GM19043 (cell line): Measurements from ENCODE around the gene SERPINA1.

Experiments
- ATAC-seq: cut with Tn5 transposase; IDR thresholded peaks from one replicate; pipeline ENCODE4 v1.9.1; 2021; ENCODE audit warnings: low read depth; ENCODE audit not compliant: unreplicated experiment

The SERPINA1 gene

GRCh38 chr14:94385553-94386057, 2.8 kb downstream of the SERPINA1 start:
- no peak for ATAC-seq

- no peak for ATAC-seq
Measured at GRCh38 chr14:94384342-94384741, 4.1 kb downstream of the SERPINA1 start.

DNA sequence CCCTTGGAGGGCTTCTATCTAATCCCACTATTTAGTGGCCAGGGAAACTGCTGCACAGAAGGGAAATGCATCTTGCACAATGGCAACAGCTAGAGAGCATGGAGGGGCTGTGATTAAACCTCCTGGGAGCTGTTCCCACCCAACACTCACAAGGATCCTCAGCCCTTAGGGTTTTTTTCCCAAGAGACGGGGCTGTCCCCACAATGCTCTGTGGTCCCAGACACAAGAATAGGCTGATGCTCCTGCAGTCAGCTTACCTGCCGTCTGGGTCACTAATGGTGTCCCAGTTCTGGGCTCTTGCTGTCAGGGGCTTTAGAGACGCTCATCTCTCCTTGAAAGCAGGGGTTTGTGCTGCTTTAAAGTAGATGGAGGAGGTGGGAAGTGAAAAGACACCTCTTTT, 4.6 kb downstream of the SERPINA1 start:
- ATAC-seq = no peak

GRCh38 chr14:94382716-94383596, 5.4 kb downstream of the SERPINA1 start:
- ATAC-seq = no peak

DNA sequence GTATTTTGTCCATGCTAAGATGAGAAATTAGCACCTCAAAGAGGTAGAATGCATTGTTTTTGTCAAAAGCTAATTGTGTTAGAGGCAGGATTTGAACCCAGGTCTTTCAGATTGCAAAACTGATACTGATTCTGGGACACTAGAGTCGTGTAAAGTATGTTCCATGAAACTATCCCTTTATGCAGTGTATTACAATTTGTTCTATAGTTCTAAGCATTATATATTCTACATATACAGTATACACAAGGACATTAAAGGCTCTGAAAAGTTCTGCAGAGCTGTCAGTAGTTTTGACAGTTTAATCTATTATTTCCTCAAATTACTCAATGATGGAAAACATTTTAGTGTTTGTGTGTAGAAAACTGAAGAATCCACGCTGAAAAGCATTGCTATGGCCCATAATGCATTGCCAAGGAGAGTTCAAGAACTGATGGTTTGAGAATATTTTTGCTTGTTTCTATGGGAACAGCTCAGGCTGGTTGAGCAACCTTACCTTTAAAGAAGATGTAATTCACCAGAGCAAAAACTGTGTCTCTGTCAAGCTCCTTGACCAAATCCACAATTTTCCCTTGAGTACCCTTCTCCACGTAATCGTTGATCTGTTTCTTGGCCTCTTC, 6.2 kb downstream of the SERPINA1 start:
- no peak for ATAC-seq

DNA sequence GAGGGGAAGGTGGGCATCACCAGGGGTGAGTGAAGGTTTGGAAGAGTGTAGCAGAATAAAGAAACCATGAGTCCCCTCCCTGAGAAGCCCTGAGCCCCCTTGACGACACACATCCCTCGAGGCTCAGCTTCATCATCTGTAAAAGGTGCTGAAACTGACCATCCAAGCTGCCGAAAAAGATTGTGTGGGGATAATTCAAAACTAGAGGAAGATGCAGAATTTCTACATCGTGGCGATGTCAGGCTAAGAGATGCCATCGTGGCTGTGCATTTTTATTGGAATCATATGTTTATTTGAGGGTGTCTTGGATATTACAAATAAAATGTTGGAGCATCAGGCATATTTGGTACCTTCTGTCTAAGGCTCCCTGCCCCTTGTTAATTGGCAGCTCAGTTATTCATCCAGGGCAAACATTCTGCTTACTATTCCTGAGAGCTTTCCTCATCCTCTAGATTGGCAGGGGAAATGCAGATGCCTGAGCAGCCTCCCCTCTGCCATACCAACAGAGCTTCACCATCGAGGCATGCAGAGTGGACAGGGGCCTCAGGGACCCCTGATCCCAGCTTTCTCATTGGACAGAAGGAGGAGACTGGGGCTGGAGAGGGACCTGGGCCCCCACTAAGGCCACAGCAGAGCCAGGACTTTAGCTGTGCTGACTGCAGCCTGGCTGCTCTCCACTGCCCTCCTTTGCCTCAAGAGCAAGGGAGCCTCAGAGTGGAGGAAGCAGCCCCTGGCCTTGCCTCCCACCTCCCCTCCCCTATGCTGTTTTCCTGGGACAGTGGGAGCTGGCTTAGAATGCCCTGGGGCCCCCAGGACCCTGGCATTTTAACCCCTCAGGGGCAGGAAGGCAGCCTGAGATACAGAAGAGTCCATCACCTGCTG, 7.0 kb downstream of the SERPINA1 start:
- no peak for ATAC-seq

- ATAC-seq = no peak
Measured at GRCh38 chr14:94380225-94381148, 7.9 kb downstream of the SERPINA1 start.

GRCh38 chr14:94379291-94380224, 8.8 kb downstream of the SERPINA1 start:
- ATAC-seq = no peak

GRCh38 chr14:94378527-94379290, 9.7 kb downstream of the SERPINA1 start:
- no peak for ATAC-seq

GRCh38 chr14:94377866-94378470, 10.4 kb downstream of the SERPINA1 start:
- ATAC-seq = no peak

DNA sequence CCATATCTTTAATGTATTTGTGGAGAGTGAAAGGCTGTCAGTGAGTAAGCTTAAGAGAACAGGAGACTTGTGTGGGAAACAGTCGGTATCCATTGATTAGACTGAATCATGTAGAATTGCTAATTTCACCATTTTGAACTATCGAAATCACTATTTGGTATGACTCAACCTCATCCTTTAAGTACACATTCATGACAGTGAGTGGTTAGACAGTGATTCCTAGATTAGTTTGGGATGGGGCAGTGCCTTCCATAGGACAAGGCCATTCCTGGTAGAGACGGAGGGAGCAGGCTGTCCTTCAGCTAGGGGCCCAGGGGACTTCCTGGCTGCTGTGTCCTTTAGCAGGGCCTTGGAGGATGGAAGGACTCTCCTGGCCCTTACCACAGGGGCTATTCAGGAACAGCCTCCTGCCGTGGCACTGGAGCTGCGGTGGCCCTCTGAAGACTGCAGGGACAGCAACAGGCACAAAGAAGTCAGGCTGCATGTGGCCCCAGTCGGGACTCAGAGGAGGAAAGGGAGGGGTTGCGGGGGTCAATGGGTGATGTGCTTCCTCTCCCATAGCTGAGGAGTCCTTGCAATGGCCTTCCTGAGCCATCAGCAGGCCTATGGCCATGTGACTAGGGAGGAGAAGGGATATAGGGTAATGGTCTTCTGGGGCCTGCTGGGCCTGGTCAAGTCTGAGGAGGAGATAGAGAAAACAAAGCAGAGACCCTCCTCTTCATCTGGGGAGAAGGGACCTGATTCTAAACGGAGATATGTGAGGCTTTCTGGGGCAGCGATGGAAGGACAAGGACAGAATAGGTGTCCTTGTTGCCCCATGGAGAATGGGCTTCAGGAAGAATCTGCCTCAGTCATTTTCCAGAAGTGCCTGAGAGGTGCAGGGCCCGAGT, 11.2 kb downstream of the SERPINA1 start:
- no peak for ATAC-seq

GRCh38 chr14:94376108-94376975, 12.1 kb downstream of the SERPINA1 start:
- ATAC-seq = no peak

DNA sequence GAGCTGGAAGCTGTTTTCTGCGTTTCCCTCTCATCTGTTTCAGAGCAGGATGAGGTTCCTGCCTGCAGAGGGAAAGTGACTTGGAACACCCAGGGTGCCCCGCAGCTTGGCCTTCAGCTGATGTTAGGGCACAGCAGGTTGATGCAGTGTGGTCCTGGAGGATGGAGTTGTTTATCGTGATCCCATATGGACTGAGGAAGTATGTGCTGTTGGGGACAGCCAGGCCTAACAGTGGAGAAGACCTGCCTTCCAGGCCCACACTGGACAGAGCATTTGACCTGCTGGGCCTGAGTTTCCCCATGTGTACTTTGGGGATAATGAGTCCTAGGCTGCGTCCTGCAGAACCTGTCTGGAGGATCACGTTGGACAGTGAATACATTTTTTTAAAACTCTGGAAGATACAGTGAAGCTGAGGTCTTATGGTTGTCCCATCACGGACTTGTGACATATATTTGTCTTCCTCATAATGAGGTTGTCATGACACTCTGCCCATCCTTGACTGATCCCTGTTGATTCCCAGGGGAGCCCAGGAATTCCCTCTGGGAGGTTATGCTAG, 12.8 kb downstream of the SERPINA1 start:
- ATAC-seq = no peak

GRCh38 chr14:94374749-94375260, 13.6 kb downstream of the SERPINA1 start:
- ATAC-seq = no peak

GRCh38 chr14:94374116-94374515, 14.3 kb downstream of the SERPINA1 start:
- ATAC-seq = no peak
